Astrocyte (in vitro differentiated cells and primary cell): ENCODE data around the gene EVX1. TPM values are rescaled to one million over a fixed set of nuclear protein-coding genes. Genes with fewer than 3 reads are reported as not detected.

Experiments
- DNase-seq: peaks from one replicate; pipeline ENCODE4 v3.0.0-alpha.2; 2010; ENCODE audit warnings: low read depth
- FAIRE-seq: peaks from 2 replicates; lab custom pipeline; 2011; peaks lifted over from hg19 to GRCh38; lab: Jason Lieb, UNC
- H2AFZ ChIP-seq: 2 replicates; pipeline ENCODE4 v1.6.0; 2012; ENCODE audit warnings: low read depth, low read length, inconsistent platforms
- H3K27ac ChIP-seq: 2 replicates; pipeline ENCODE4 v1.5.1; 2011; ENCODE audit warnings: low read depth, low read length, inconsistent platforms
- H3K27me3 ChIP-seq: 2 replicates; pipeline ENCODE4 v1.6.0; 2011; ENCODE audit warnings: low read length, inconsistent platforms; ENCODE audit not compliant: insufficient read depth
- H3K36me3 ChIP-seq: 2 replicates; pipeline ENCODE4 v1.5.1; 2011; ENCODE audit warnings: low read length, inconsistent platforms; ENCODE audit not compliant: insufficient read depth
- H3K4me1 ChIP-seq: 2 replicates; pipeline ENCODE4 v1.5.1; 2011; ENCODE audit warnings: low read length, inconsistent platforms; ENCODE audit not compliant: insufficient read depth
- H3K4me2 ChIP-seq: 2 replicates; pipeline ENCODE4 v1.6.0; 2012; ENCODE audit warnings: low read length, inconsistent platforms
- H3K4me3 ChIP-seq: 2 replicates; pipeline ENCODE4 v1.5.1; 2011; ENCODE audit warnings: low read depth, mild to moderate bottlenecking, low read length, inconsistent platforms; ENCODE audit not compliant: insufficient read depth
- H3K79me2 ChIP-seq: 2 replicates; pipeline ENCODE4 v1.6.0; 2012; ENCODE audit warnings: mild to moderate bottlenecking, low read length, inconsistent platforms; ENCODE audit not compliant: insufficient read depth
- H3K9ac ChIP-seq: 2 replicates; pipeline ENCODE4 v1.6.0; 2012; ENCODE audit warnings: mild to moderate bottlenecking, low read length, inconsistent platforms
- H3K9me3 ChIP-seq: 2 replicates; pipeline ENCODE4 v1.5.1; 2012; ENCODE audit warnings: low read depth, mild to moderate bottlenecking, low read length, inconsistent platforms; ENCODE audit not compliant: insufficient read depth
- H4K20me1 ChIP-seq: 2 replicates; pipeline ENCODE4 v1.6.0; 2012; ENCODE audit warnings: low read length, inconsistent platforms; ENCODE audit not compliant: insufficient read depth
- H3K27ac Mint-ChIP-seq: one replicate; pipeline ENCODE4 v1.8.0; 2021; ENCODE audit warnings: mild to moderate bottlenecking, mixed read lengths; ENCODE audit not compliant: unreplicated experiment
- H3K27me3 Mint-ChIP-seq: one replicate; pipeline ENCODE4 v1.8.0; 2021; ENCODE audit warnings: low read depth, mixed read lengths; ENCODE audit not compliant: unreplicated experiment
- H3K36me3 Mint-ChIP-seq: one replicate; pipeline ENCODE4 v1.8.0; 2021; ENCODE audit warnings: low read depth, mixed read lengths; ENCODE audit not compliant: unreplicated experiment
- H3K4me1 Mint-ChIP-seq: one replicate; pipeline ENCODE4 v1.8.0; 2021; ENCODE audit warnings: low read depth, mixed read lengths; ENCODE audit not compliant: unreplicated experiment
- H3K4me3 Mint-ChIP-seq: one replicate; pipeline ENCODE4 v1.8.0; 2021; ENCODE audit warnings: mild to moderate bottlenecking, moderate library complexity, mixed read lengths; ENCODE audit not compliant: unreplicated experiment
- H3K9me3 Mint-ChIP-seq: one replicate; pipeline ENCODE4 v1.8.0; 2021; ENCODE audit warnings: mild to moderate bottlenecking, mixed read lengths; ENCODE audit not compliant: unreplicated experiment
- EZH2 ChIP-seq: IDR thresholded peaks from 2 replicates; pipeline ENCODE4 v1.6.1; 2012; ENCODE audit warnings: mild to moderate bottlenecking, low read length, inconsistent platforms; ENCODE audit not compliant: insufficient read depth
- total RNA-seq: library from RNA; stranded (reverse); gene quantifications from 2 replicates; pipeline ENCODE4 v1.2.1, GENCODE V29; 2021
- TF ChIP-seq, protein P1 (sequence below): IDR thresholded peaks from 2 replicates; pipeline ENCODE4 v1.5.1; 2011; ENCODE audit warnings: low read depth, mild to moderate bottlenecking, inconsistent platforms, low read length, moderate library complexity; ENCODE audit not compliant: insufficient read depth

EVX1 gene
- total RNA-seq, 1 donor from 2014 or later, result not detected

DNA sequence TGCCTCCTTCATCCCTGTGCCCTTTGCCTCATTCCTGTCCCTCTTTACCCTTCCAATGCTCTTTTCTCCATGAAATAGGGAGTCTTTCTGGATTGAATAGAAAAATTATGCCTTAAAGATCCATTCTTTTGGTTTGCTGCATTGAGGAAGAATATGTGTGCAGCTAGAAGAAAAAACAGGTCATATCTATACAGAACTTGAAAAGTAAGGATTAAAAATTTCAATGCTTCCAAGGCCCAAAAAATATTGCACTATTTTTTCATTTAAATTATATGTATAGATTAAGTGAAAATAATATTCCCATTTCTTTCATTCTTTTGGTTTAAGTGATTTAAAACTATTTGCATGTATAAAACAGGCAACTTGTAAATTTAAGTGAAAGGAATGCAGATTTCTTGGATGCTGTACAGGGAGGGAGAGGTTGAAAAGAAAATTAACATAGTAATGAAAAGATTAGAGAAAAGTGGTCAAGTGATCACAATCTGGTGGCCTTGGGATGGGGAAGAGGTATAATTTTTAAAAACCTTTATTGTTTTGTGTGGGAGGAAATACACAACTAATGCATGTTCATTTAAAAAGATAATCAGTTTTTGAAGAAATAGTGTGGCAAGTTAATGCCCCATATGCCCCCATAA lies 18.5 kb upstream of the EVX1 start:
- no peak for DNase-seq
- H3K9me3 ChIP-seq, result peaks cover 6% of the 10 kb centered on the region
- H2AFZ ChIP-seq, result no peak overlapping the region
- H3K27me3 ChIP-seq, result peaks cover 86% of the 10 kb centered on the region
- H3K36me3 Mint-ChIP-seq, result no peaks in the 10 kb centered on the region
- H4K20me1 ChIP-seq, result no peaks in the 10 kb centered on the region
- H3K4me1 ChIP-seq, result no peaks in the 10 kb centered on the region
- H3K36me3 ChIP-seq, result no peaks in the 10 kb centered on the region
- TF ChIP-seq, protein P1, sequence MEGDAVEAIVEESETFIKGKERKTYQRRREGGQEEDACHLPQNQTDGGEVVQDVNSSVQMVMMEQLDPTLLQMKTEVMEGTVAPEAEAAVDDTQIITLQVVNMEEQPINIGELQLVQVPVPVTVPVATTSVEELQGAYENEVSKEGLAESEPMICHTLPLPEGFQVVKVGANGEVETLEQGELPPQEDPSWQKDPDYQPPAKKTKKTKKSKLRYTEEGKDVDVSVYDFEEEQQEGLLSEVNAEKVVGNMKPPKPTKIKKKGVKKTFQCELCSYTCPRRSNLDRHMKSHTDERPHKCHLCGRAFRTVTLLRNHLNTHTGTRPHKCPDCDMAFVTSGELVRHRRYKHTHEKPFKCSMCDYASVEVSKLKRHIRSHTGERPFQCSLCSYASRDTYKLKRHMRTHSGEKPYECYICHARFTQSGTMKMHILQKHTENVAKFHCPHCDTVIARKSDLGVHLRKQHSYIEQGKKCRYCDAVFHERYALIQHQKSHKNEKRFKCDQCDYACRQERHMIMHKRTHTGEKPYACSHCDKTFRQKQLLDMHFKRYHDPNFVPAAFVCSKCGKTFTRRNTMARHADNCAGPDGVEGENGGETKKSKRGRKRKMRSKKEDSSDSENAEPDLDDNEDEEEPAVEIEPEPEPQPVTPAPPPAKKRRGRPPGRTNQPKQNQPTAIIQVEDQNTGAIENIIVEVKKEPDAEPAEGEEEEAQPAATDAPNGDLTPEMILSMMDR, result no peak
- TF ChIP-seq EZH2, result no peak
- H3K27ac ChIP-seq, result no peak overlapping the region
- no peaks in the 10 kb centered on the region for H3K4me1 Mint-ChIP-seq
- peaks cover 4% of the 10 kb centered on the region for H3K9me3 Mint-ChIP-seq
- H3K4me3 ChIP-seq, result no peak overlapping the region
- H3K4me3 Mint-ChIP-seq, result no peak overlapping the region
- H3K27me3 Mint-ChIP-seq, result peaks cover 89% of the 10 kb centered on the region
- no peak for FAIRE-seq
- no peaks in the 10 kb centered on the region for H3K79me2 ChIP-seq
- no peak overlapping the region for H3K27ac Mint-ChIP-seq
- no peak overlapping the region for H3K4me2 ChIP-seq
- no peak overlapping the region for H3K9ac ChIP-seq

DNA sequence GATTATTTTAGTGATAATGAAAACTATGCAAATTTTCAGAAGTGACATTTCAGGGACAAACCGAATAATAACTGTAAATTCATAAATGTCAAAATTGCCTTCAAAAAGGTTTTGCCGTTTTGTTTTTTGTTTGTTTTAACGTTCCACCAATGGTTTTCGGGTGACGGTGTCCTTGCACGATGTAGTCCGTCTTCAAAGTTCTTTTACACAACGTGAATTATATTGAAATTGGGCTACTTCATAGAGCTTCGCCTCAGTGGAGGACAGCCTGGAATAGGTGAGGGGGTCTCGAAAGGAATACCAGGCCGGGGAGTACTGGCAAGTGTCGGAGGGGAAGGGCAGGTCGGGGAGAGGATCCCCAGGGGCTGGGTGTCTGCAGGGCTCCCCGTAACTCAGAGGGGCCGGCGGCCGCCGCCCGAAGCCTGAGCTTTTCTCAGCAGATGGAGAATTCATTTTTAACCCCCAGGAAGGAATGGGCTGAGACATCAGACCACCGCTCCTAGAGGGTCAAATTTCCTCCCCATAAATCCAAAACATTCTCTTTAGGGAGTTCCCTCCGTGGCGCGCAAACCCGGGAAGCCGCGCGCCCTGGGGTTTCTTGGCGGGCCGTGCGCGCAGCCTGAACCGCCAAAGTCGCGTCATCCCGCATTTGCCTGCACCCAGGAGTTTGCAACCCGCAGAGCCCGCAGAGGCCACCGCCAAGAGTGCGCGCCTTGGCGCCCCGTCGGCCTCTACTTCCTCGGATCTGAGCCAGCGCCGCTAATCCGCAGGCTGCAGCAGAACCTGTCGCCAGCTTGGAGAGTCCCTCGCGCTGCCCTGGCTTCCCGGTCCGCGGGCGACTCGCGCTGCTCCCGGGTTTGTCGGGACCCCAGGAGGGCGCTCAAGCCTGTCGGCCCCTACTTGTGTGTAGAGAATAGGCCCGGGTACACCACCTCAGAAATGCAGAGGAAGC lies 17.3 kb upstream of the EVX1 start:
- no peak for DNase-seq
- H3K4me3 Mint-ChIP-seq, result peak overlapping the region; percentile 45

More for the DNA sequence above, 17.3 kb upstream of the EVX1 start:
- FAIRE-seq, result no peak
- H3K4me1 Mint-ChIP-seq, result no peaks in the 10 kb centered on the region
- H3K27ac Mint-ChIP-seq, result no peak overlapping the region
- H3K9me3 ChIP-seq, result peaks cover 2% of the 10 kb centered on the region
- H3K27me3 ChIP-seq, result peaks cover 87% of the 10 kb centered on the region
- H3K4me1 ChIP-seq, result no peaks in the 10 kb centered on the region
- H3K27me3 Mint-ChIP-seq, result peaks cover 92% of the 10 kb centered on the region
- H3K27ac ChIP-seq, result no peak overlapping the region
- H3K9ac ChIP-seq, result no peak overlapping the region
- no peaks in the 10 kb centered on the region for H4K20me1 ChIP-seq
- H3K36me3 ChIP-seq, result no peaks in the 10 kb centered on the region
- H3K9me3 Mint-ChIP-seq, result peaks cover 2% of the 10 kb centered on the region
- no peaks in the 10 kb centered on the region for H3K79me2 ChIP-seq
- no peak overlapping the region for H2AFZ ChIP-seq
- no peaks in the 10 kb centered on the region for H3K36me3 Mint-ChIP-seq
- no peak overlapping the region for H3K4me2 ChIP-seq
- H3K4me3 ChIP-seq, result no peak overlapping the region
- TF ChIP-seq EZH2, result peak; percentile 91
- TF ChIP-seq, protein P1, result no peak
